Measurements from ENCODE around the gene WNT1.
A peak's percentile ranks its signal among the peaks of the same experiment; 100 is the strongest.

WNT1 gene

DNA sequence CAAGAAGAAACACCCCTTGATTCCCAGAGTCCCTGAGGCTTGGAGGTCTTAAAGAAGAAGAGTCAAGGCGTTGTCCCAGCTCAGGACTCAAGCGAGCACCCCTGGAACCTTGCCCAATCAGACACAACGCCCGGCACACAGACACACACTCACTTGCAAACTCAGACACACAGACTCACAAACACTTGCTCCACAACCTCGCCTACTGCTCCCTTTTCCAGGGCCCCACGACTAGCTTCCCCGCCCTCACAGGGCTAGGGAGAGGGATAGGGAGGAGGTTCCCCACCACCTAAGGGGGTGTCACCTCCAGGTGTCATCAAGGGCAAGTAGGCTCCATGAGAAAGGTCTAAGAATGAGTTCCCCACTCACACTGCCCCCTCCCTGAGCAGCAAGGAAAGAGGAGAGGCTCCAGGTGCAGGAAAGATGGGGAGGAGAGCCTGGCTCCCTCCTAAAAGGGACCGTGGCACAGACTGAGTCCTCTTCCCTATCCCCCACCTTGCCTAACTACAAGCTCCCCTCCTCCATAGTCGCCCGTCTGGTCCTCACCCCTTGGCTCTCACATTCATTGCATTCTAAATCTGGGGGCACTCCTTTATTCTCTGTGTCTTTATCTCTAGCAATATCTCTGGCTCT, 7.3 kb upstream of the WNT1 start:
- ChIA-PET CTCF (interaction anchor here (1.4 to 15.6 kb wide), 5 partner anchors 12 to 117 kb away, joined by 3 to 264 read pairs (median 5); partner anchors contain the start of genes DDN and WNT1), POLR2A (no interaction called here)
- TF ChIP-seq CTCF (IDR thresholded peaks at IDR 0.05; ENCODE audit: control extremely low read depth, extremely low read depth, low read depth, missing control alignments) = no peak
- no peak for DNase-seq (ENCODE audit: extremely low spot score)

DNA sequence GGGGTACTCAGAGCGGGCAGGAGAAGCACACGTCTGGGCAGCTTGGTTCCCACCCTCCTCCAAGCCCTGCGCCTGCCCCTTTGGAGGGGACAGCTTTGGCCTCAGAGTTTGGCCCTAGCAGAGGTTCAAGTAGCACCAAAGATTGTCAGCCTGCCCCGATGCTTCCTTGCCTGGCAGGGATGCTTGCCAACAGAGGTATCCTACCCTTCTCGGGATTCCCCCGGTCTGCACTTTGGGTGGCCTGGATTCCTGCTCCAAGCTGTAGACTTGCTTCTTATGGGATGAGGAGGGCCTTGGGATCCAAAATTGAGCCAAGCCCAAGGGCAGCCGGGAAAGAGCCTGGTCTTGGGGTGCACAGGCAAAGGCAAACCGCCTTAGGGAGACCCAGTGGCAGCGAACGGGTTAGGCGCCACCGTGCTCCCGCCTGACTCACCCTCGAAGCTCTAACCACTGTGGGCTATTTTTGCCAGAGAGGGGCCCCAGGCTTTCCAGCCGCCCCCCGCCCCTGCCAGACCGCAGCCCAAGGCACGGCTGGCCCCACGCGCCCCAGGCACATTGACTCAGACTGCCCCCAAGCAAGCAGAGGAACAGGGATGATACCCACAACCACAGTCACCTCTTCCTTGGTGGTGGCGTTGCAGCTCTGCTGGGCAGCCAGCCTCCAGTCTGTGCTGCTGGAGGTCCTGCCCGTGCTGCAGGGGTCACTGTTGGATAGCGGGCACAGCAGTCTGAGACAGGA, 5.7 kb upstream of the WNT1 start:
- ChIA-PET CTCF (interaction anchor here (1.9 to 15.6 kb wide), 4 partner anchors 10 to 119 kb away, joined by 5 to 264 read pairs (median 46); partner anchors contain the start of genes DDN and WNT1), POLR2A (no interaction called here)
- no peak for TF ChIP-seq CTCF (IDR thresholded peaks at IDR 0.05; ENCODE audit: control extremely low read depth, extremely low read depth, low read depth, missing control alignments)
- DNase-seq (ENCODE audit: extremely low spot score) = no peak

GRCh38 chr12:48972952-48973483, 5.1 kb upstream of the WNT1 start:
- no peak for TF ChIP-seq CTCF (IDR thresholded peaks at IDR 0.05; ENCODE audit: control extremely low read depth, extremely low read depth, low read depth, missing control alignments)
- DNase-seq (ENCODE audit: extremely low spot score) = no peak
- ChIA-PET POLR2A (no interaction called here), CTCF (interaction anchor here (1.4 to 16.4 kb wide), 8 partner anchors 8 to 120 kb away, joined by 3 to 417 read pairs (median 6); partner anchors contain the start of genes ARF3, DDN and WNT1)

DNA sequence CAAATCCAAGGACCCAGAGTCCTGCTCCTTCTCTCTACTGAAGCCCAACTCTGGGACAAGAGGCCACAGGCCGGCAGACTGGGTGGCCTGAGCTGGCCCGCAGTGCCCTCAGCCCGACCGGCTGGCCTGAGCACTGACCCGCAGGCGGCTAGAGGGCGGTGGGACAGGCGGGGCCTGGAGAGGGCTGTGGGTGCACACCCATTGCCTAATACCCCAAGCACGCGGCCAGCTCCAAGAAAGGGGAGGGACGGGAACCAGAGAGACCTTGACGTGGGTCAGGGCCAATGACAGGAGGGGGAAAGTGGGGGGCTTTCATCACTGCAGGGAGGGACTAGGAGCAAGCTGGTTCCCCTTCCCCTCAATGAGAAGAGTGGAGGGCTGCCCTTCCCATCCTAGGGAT, 4.6 kb upstream of the WNT1 start:
- ChIA-PET CTCF (interaction anchor here (1.4 to 16.4 kb wide), 6 partner anchors 8 to 120 kb away, joined by 3 to 417 read pairs (median 6); partner anchors contain the start of genes ARF3, DDN and WNT1), POLR2A (no interaction called here)
- TF ChIP-seq CTCF (IDR thresholded peaks at IDR 0.05; ENCODE audit: control extremely low read depth, extremely low read depth, low read depth, missing control alignments) = no peak
- no peak for DNase-seq (ENCODE audit: extremely low spot score)

- peak; percentile 63 for DNase-seq (ENCODE audit: extremely low spot score)
- CTCF ChIA-PET = interaction anchor here (1.4 to 16.4 kb wide), 6 partner anchors 8 to 121 kb away, joined by 3 to 417 read pairs (median 6); partner anchors contain the start of genes ARF3, DDN and WNT1
Observed at GRCh38 chr12:48973941-48974673, 4.0 kb upstream of the WNT1 start.

More at GRCh38 chr12:48973941-48974673, 4.0 kb upstream of the WNT1 start:
- TF ChIP-seq CTCF (IDR thresholded peaks at IDR 0.05; ENCODE audit: control extremely low read depth, extremely low read depth, low read depth, missing control alignments) = peak; percentile 58
- POLR2A ChIA-PET = interaction anchor here (0.7 kb wide), 1 partner anchor 67 kb away, joined by 3 read pairs; no protein-coding TSS in a partner anchor

All from GM10248 (cell line).